ENCODE data around the gene KEAP1. TPM values are rescaled to one million over a fixed set of nuclear protein-coding genes. Genes with fewer than 3 reads are reported as not detected.

KEAP1 gene
- total and polyA plus RNA-seq, 9 of the 15 experiments (the other 6 are each of a cell fraction or from before 2014, with no cell fraction given), result 2.1 to 95.6 (median 64.3) TPM

DNA sequence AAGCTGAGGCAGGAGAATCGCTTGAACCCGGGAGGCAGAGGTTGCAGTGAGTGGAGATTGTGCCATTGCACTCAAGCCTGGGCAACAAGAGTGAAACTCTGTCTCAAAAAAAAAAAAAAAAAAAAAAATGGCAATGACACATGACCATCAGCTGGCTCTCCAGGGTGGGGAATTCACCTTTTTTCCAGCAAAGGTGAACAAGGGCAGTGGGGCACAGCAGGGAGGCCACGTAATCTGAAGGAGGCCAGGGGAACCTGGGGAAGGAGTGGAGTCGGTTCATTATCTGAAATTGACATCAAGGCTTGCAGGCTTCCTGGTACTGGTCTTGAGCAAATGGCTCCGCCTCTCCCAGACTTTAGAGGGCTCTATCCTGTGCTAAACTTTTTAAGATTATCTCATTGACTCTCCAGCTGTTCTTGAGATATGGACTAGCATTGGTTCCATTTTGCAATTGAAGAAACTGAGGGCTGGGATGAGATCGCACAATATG is 28.1 kb downstream of the KEAP1 start (continued):
- TF ChIP-seq, protein P1, sequence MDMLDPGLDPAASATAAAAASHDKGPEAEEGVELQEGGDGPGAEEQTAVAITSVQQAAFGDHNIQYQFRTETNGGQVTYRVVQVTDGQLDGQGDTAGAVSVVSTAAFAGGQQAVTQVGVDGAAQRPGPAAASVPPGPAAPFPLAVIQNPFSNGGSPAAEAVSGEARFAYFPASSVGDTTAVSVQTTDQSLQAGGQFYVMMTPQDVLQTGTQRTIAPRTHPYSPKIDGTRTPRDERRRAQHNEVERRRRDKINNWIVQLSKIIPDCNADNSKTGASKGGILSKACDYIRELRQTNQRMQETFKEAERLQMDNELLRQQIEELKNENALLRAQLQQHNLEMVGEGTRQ (CRISPR knock-in tag; IDR thresholded peaks at IDR 0.05), result no peak
- TF ChIP-seq RAD51 (IDR thresholded peaks at IDR 0.05; ENCODE audit: borderline replicate concordance, low read depth), result peak; percentile 37; the same call in 1 of the 2 replicates
- TF ChIP-seq GTF2E2 (tag; IDR thresholded peaks at IDR 0.05), result no peak
- 0 out of 2 replicates have a peak, but pooled peaks have one; percentile 16 for TF ChIP-seq CREM (IDR thresholded peaks at IDR 0.05; ENCODE audit: low read depth)
- no peak for TF ChIP-seq ZNF316 (IDR thresholded peaks at IDR 0.05)
- TF ChIP-seq, protein P2, sequence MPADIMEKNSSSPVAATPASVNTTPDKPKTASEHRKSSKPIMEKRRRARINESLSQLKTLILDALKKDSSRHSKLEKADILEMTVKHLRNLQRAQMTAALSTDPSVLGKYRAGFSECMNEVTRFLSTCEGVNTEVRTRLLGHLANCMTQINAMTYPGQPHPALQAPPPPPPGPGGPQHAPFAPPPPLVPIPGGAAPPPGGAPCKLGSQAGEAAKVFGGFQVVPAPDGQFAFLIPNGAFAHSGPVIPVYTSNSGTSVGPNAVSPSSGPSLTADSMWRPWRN (IDR thresholded peaks at IDR 0.05; ENCODE audit: low read depth), result no peak; the same call in 1 of the 2 replicates
- TF ChIP-seq, protein P3, sequence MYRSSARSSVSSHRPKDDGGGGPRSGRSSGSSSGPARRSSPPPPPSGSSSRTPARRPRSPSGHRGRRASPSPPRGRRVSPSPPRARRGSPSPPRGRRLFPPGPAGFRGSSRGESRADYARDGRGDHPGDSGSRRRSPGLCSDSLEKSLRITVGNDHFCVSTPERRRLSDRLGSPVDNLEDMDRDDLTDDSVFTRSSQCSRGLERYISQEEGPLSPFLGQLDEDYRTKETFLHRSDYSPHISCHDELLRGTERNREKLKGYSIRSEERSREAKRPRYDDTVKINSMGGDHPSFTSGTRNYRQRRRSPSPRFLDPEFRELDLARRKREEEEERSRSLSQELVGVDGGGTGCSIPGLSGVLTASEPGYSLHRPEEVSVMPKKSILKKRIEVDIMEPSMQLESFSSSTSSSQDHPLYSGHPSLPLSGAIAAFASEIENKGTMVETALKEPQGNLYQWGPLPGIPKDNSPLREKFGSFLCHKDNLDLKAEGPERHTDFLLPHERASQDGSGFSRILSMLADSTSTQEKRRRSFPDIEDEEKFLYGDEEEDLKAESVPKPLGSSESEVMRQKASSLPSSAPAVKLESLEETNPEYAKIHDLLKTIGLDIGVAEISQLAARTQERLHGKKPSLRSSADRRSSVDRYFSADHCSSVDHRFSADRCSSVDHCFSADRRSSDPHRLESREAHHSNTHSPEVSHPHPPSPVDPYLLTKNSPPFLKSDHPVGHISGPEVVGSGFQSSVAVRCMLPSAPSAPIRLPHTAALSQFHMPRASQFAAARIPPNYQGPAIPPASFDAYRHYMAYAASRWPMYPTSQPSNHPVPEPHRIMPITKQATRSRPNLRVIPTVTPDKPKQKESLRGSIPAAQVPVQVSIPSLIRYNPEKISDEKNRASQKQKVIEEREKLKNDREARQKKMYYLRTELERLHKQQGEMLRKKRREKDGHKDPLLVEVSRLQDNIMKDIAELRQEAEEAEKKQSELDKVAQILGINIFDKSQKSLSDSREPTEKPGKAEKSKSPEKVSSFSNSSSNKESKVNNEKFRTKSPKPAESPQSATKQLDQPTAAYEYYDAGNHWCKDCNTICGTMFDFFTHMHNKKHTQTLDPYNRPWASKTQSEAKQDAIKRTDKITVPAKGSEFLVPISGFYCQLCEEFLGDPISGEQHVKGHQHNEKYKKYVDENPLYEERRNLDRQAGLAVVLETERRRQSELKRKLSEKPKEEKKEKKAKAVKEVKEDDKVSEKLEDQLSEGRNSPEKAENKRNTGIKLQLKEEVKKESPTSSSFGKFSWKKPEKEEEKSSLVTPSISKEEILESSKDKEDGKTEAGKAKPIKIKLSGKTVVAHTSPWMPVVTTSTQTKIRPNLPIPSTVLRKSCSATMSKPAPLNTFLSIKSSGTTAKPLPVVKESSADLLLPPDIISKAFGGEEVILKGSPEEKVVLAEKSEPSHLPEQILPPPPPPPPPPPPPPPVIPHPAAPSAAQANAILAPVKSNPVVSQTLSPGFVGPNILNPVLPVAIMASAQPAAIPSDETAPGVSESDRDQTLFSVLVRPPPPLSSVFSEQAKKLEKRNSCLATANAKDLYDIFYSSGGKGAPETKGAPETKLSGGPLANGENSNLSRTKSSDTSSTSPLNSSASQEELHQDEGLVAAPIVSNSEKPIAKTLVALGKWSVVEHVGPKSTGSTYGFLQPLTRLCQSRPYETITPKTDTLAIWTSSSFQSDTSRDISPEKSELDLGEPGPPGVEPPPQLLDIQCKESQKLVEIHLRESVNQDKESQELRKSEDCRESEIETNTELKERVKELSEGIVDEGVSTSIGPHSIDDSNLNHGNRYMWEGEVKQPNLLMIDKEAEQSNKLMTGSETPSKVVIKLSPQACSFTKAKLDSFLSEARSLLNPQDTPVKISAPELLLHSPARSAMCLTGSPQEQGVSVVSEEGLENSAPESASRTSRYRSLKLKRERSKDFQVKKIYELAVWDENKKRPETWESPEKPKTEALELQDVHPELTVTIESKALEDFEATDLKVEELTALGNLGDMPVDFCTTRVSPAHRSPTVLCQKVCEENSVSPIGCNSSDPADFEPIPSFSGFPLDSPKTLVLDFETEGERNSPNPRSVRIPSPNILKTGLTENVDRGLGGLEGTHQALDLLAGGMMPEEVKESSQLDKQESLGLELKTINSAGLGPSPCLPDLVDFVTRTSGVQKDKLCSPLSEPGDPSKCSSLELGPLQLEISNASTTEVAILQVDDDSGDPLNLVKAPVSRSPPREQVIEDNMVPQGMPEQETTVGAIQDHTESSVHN (IDR thresholded peaks at IDR 0.05; ENCODE audit: borderline replicate concordance in 1 of 2, low read depth in 1 of 2), result no peak
- TF ChIP-seq SIN3A (IDR thresholded peaks at IDR 0.05; ENCODE audit: borderline replicate concordance in 2 of 2, control insufficient read depth in 1 of 2, low read depth in 2 of 2, low read length in 2 of 2), result no peak
- 0 out of 2 replicates have a peak, but pooled peaks have one; percentile 29 for TF ChIP-seq SMAD4 (CRISPR knock-in tag; conservative IDR thresholded peaks at IDR 0.05)
- no peak for TF ChIP-seq CEBPG (CRISPR knock-in tag; IDR thresholded peaks at IDR 0.05)
- 0 out of 4 replicates have a peak, but pooled peaks of 1 of the 2 experiments have one; percentile 39 for TF ChIP-seq CEBPG (tag; conservative IDR thresholded peaks at IDR 0.05 in 1 of 2, IDR thresholded peaks at IDR 0.05 in 1 of 2)
- no peak for TF ChIP-seq BCOR (IDR thresholded peaks at IDR 0.05)
- TF ChIP-seq EP400 (IDR thresholded peaks at IDR 0.05), result peak; percentile 48; the same call in 1 of the 2 replicates
- TF ChIP-seq ZNF384 (IDR thresholded peaks at IDR 0.05; ENCODE audit: low read depth, low read length), result peak; percentile 79
- TF ChIP-seq HDAC1 (IDR thresholded peaks at IDR 0.05), result peak in 1 of 2 experiments; percentile 37; a peak in 1 of 4 replicates
- TF ChIP-seq ARNT (IDR thresholded peaks at IDR 0.05), result 0 out of 4 replicates have a peak, but pooled peaks of 1 of the 2 experiments have one; percentile 9
- no peak for TF ChIP-seq ZNF77 (CRISPR knock-in tag; IDR thresholded peaks at IDR 0.05)
- TF ChIP-seq, protein P4, sequence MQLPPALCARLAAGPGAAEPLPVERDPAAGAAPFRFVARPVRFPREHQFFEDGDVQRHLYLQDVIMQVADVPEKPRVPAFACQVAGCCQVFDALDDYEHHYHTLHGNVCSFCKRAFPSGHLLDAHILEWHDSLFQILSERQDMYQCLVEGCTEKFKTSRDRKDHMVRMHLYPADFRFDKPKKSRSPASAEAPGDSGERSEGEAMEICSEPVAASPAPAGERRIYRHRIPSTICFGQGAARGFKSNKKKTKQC (CRISPR knock-in tag; IDR thresholded peaks at IDR 0.05), result no peak
- peak; percentile 82 for TF ChIP-seq ZEB2 (IDR thresholded peaks at IDR 0.05)
- peak; percentile 62; the same call in 1 of the 2 replicates for TF ChIP-seq ATF7 (IDR thresholded peaks at IDR 0.05)

Data from K562 (cell line).